Neuron (in vitro differentiated cells): ENCODE results near the gene DUSP6.

Experiments
- H2AFZ ChIP-seq: one replicate; pipeline ENCODE4 v1.6.1; 2013; ENCODE audit warnings: low read depth, mild to moderate bottlenecking, inconsistent platforms, low read length, moderate library complexity
- H3K27me3 ChIP-seq: one replicate; pipeline ENCODE4 v1.6.1; 2013; ENCODE audit warnings: low read length; ENCODE audit not compliant: insufficient read depth
- H3K36me3 ChIP-seq: one replicate; pipeline ENCODE4 v1.6.1; 2013; ENCODE audit warnings: low read length; ENCODE audit not compliant: insufficient read depth
- H3K4me1 ChIP-seq: one replicate; pipeline ENCODE4 v1.6.1; 2013; ENCODE audit warnings: low read length; ENCODE audit not compliant: insufficient read depth
- H3K4me3 ChIP-seq: 2 replicates; pipeline ENCODE4 v1.5.1; 2013; ENCODE audit warnings: mild to moderate bottlenecking, low read length, moderate library complexity
- H3K9me3 ChIP-seq: one replicate; pipeline ENCODE4 v1.6.1; 2013; ENCODE audit warnings: low read length

The DUSP6 gene

DNA sequence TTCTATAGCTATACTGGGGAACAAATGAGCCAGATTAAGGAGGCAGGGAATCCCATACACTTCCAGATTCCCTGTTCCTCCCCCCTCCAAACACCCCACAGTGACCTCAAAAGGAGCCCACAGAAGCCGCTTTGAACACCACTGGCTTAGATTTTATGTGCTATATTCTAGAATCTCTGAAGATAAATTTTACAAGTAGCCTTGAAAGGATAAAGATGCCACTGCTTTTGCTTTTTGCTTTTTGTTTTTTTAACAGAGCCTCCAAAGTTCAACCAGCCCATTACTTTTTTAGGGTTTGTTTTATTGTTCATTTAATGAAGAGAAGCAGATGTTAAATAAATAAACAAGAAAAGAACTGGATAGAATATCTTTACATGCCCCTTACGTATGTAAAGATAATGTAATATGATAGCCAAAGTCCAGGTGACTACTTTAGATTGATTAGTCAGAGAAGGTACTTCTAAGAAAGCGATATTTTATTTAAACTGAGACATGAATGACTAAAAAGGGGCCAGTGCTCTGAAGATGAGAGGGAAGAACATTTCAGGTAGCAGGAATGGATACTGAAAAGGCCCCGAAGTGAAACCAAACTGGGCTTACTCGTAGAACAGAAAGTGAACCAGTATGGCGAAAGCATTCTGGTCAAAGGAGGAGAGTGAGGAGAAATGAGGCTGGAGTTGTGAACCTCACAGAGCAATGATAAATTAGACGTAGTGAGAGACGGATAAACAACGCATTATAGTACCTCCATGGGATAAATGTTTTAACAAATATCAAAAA lies 44.6 kb downstream of the DUSP6 start:
- H3K27me3 ChIP-seq: no peaks in the 10 kb centered on the region
- no peak overlapping the region for H2AFZ ChIP-seq
- H3K36me3 ChIP-seq: no peaks in the 10 kb centered on the region
- no peaks in the 10 kb centered on the region for H3K4me1 ChIP-seq
- H3K4me3 ChIP-seq: no peak overlapping the region
- H3K9me3 ChIP-seq: no peaks in the 10 kb centered on the region

DNA sequence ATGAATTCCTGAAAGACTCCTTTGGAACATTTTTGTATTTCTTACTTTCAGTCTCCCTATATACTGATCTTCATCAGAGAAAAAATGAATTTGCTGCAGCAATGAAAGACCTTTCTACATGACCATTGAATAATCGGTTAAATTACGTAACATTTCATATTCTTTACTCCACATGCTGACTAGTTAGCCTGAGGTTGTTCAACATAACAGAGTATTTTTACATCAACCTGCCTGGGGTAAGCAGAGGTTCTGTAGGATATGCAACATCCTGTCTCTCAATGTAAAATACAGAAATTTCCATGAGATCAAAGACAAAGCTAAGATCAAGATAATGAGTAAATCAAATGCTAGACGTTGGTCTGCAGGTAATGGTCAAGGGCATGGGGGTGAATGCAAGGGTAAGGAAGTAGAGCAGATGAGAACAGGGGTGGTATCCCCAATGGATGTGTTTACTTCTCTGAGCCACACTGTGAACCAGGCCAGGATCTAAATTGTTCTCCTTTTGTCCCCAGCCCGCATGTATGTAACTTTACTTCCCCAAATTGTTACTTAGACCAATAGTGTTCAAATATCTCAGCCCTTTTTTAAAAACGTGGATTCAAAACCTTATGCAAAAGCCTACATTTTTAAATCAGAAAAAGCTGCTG lies 45.4 kb downstream of the DUSP6 start:
- Histone ChIP-seq H3K9me3 (no peaks in the 10 kb centered on the region), H3K27me3 (no peaks in the 10 kb centered on the region), H3K4me1 (no peaks in the 10 kb centered on the region), H2AFZ (no peak overlapping the region), H3K4me3 (no peak overlapping the region), H3K36me3 (no peaks in the 10 kb centered on the region)

GRCh38 chr12:89305373-89305772 lies 46.9 kb downstream of the DUSP6 start:
- H3K4me1 ChIP-seq: no peaks in the 10 kb centered on the region
- H3K9me3 ChIP-seq: no peaks in the 10 kb centered on the region
- no peak overlapping the region for H3K4me3 ChIP-seq
- H3K36me3 ChIP-seq: no peaks in the 10 kb centered on the region
- H2AFZ ChIP-seq: no peak overlapping the region
- no peaks in the 10 kb centered on the region for H3K27me3 ChIP-seq

- Histone ChIP-seq H3K36me3 (no peaks in the 10 kb centered on the region), H3K9me3 (no peaks in the 10 kb centered on the region), H3K4me1 (no peaks in the 10 kb centered on the region), H3K4me3 (no peak overlapping the region), H3K27me3 (no peaks in the 10 kb centered on the region), H2AFZ (no peak overlapping the region)
These were observed 52.4 kb downstream of the DUSP6 start for GRCh38 chr12:89299931-89300330.

GRCh38 chr12:89299417-89299816 lies 52.9 kb downstream of the DUSP6 start:
- Histone ChIP-seq H3K4me3 (no peak overlapping the region), H3K36me3 (no peaks in the 10 kb centered on the region), H3K27me3 (no peaks in the 10 kb centered on the region), H3K9me3 (no peaks in the 10 kb centered on the region), H2AFZ (no peak overlapping the region), H3K4me1 (no peaks in the 10 kb centered on the region)
